Measurements from ENCODE around the gene RIOK3.
"Not testable (repeated sequence)": the region's sequence is repeated elsewhere in the genome, so short reads cannot be mapped to it uniquely, and the experiment has no call there.

Gene RIOK3, protein sequence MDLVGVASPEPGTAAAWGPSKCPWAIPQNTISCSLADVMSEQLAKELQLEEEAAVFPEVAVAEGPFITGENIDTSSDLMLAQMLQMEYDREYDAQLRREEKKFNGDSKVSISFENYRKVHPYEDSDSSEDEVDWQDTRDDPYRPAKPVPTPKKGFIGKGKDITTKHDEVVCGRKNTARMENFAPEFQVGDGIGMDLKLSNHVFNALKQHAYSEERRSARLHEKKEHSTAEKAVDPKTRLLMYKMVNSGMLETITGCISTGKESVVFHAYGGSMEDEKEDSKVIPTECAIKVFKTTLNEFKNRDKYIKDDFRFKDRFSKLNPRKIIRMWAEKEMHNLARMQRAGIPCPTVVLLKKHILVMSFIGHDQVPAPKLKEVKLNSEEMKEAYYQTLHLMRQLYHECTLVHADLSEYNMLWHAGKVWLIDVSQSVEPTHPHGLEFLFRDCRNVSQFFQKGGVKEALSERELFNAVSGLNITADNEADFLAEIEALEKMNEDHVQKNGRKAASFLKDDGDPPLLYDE

GRCh38 chr18:23452728-23453679, at the start of gene RIOK3:
Gene RIOK3 (plus strand): TSS chr18:23453287. CDS start chr18:23453440, 153 bp downstream.
- DNase-seq = peak; percentile 93

DNA sequence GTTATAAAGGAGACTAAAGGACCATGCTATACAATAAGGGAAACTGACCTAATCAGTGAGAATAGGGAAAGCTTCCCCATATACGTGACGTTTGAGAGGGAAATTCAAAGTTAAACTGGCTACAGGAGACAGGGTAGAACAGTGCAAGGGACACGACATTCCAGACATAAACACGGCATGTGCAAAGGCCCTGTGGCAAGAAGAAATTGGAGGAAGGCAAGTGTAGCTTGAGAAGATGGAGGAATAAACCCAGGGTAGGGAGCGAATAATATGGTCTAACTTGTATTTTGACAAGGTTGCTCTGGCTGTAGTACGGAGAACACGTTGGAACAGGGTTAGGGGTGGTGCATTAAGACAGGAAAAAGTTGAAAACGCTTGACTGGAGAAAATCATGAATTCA, 49.8 kb upstream of the RIOK3 start:
- no peak for DNase-seq

DNA sequence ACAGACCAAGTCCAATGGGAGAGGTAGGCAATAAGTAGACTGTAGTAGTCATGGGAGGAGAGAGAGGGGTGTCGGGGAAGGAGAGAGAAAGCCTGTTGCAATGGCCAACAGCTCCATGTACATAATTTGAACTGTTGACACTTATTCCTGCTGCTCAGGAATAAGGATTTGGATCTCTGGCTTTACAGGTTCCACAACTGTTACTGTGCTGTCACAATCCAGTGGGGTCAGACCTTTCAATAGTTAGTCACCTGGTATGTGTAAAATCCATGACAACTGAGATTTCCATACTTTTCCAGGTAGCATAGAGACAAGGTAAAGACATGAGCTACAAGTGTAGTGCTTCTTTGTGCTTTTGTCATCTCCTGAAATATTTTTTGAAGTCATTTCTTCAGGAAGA, 47.5 kb upstream of the RIOK3 start:
- DNase-seq = no peak

- no peak for DNase-seq
Measured at GRCh38 chr18:23406271-23406787, 46.8 kb upstream of the RIOK3 start.

DNA sequence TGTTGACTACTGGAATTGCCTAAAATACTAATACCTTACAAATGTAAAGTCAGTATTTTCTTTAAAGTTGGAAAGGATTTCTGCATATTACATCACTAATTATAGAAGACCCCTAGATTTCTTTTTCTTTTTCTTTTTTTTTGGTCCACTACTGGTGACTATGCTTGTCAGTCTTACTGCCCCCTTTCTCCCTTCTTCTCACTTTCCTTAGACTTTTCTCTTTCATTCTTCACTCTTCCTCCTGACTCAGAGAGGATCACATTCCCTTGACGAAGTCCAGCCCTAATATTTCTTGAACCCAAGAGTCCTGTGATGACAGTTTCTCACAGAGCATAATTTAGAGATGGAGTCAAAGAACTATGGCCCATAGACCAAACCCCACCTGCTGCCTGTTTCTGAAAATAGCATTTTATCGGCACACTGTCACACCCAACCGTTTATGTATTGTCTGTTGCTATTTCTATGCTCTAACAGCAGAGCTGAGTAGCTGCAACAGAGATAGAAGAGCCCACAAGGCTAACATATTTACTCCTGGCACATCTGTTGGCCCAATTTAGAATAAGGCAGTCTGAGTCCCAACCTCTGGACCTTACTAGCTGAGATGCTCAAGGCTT, 40.6 kb upstream of the RIOK3 start:
- no peak for DNase-seq

- no peak for DNase-seq
Measured at GRCh38 chr18:23415515-23415914, 37.6 kb upstream of the RIOK3 start.

GRCh38 chr18:23416298-23416697, 36.8 kb upstream of the RIOK3 start:
- DNase-seq = no peak

- DNase-seq = no peak
Measured at GRCh38 chr18:23421277-23421676, 31.8 kb upstream of the RIOK3 start.

- peak; percentile 13 for DNase-seq
Measured at GRCh38 chr18:23422751-23423418, 30.2 kb upstream of the RIOK3 start.

DNA sequence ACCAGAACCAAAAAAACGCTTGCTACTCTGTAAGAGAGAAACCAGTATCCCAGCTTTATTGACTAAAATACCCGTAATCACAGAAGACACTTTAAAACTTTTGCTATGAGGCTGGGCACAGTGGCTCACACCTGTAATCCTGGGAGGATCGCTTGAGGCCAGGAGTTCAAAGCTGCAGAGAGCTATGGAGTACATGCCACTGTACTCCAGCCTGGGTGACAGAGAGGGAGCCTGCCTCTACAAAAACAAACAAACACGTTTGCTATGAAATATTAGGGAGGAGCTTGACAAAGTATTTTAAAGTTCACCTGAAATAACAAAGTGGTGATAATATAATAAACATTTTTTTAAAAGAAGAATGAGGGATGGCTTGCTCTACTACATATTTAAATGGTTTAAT, 28.5 kb upstream of the RIOK3 start:
- no peak for DNase-seq

- no peak for DNase-seq
Measured at GRCh38 chr18:23428821-23429220, 24.3 kb upstream of the RIOK3 start.

DNA sequence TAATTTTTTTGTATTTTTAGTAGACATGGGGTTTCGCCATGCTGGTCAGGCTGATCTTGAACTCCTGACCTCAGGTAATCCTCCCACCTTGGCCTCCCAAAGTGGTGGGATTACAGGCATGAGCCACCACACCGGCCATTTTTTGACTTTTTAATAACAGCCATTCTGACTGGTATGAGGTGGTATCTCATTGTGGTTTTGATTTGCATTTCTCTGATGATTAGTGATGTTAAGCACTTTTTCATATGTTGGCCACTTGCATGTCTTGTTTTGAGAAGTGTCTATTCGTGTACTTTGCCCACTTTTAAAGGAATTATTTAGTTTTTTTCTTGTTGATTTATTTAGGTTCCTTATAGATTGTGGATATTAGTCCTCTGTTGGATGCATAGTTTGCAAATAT, 23.5 kb upstream of the RIOK3 start:
- not testable (repeated sequence) for DNase-seq

DNA sequence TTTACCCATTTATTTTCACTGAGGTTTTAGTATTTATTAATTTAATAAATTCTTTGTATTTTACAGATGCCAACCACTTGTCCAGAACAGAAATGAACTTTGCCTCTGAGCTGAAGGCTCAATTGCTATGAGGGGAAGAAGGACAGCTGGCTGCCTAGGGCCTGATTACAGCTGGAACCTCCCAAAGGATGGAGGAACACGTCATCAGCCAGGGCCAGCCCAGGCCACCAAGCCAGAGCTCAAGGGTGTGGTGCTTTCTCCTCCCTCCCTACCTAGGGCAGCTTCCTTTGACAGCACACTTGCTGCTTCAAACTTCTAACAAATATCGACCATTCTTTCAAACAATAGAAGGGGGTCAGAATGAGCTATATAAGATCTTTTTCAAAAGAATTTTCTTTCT, 19.7 kb upstream of the RIOK3 start:
- no peak for DNase-seq

GRCh38 chr18:23437357-23438045, 15.6 kb upstream of the RIOK3 start:
- DNase-seq = peak; percentile 77

DNA sequence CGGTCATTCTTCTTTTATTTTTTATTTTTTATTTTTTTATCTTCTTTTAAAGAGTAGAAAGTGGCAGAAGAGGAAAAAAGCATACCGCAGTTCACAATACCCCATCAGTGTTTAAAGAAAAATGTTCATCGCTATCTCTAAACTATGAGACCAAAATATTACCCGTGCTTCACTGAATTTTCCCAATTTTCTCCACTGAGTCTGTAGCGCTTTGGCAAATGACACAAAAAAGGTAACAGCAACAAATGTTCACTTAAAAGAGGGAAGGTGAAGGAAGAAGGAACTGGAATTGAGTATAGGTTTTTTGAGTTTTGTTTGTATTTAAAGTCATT, 15.1 kb upstream of the RIOK3 start:
- DNase-seq = no peak

- no peak for DNase-seq
Measured at GRCh38 chr18:23438608-23439366, 14.3 kb upstream of the RIOK3 start.

DNA sequence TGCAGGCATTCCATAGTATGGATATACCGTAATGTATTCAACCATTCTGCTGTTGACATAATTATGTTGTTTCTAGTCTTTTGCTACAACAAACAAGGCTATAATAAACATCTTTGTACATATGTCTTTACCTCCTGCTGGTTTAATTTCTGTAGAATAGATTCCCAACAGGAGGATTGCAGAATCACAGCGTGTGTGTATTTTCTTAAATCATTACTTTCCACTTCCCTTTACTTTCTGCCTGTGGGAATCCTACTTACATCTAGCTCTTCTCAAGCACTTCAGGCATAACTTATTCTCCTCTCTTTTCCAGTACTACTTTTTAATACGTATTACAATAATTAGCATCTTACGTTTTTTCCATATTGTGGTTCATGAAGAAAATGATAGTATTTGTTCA, 13.0 kb upstream of the RIOK3 start:
- no peak for DNase-seq

- DNase-seq = no peak
Measured at GRCh38 chr18:23442958-23443357, 10.1 kb upstream of the RIOK3 start.

- no peak for DNase-seq
Measured at GRCh38 chr18:23448291-23448690, 4.8 kb upstream of the RIOK3 start.

GRCh38 chr18:23450022-23450421, 3.1 kb upstream of the RIOK3 start:
- no peak for DNase-seq

DNA sequence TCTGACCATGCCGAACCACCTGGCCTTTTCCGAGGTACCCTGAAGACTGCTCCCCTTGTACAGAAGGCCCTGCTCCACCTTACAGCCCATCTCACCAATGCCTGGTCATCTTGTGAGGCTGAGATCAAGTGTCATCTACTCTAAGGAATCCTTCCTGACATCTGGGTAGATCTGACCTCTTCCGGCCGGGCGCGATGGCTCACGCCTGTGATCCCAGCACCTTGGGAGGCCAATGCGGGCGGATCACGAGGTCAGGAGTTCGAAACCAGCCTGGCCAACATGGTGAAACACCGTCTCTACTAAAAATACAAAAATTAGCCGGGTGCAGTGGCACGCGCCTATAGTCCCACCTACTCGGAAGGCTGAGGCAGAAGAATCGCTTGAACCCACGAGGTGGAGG, 2.1 kb upstream of the RIOK3 start:
- DNase-seq = no peak

Data from stimulated activated CD4-positive, alpha-beta T cell treated with anti-CD3 and anti-CD28 coated beads, Interleukin-1b, Interleukin-23, amount 100 ng/mL, for 48 hours (primary cell).